NCI-H69 (cell line): Measurements from ENCODE around the gene VWA2.

ENCODE experiments used
- DNase-seq: peaks from one replicate; lab custom pipeline; 2025; lab: John Stamatoyannopoulos, UW

VWA2 gene

GRCh38 chr10:114276066-114276465 lies 37.0 kb downstream of the VWA2 start:
- no peak for DNase-seq

GRCh38 chr10:114276671-114277070 lies 37.6 kb downstream of the VWA2 start:
- no peak for DNase-seq

- DNase-seq: no peak
These were observed 39.3 kb downstream of the VWA2 start for GRCh38 chr10:114278140-114278883.

- no peak for DNase-seq
These were observed 39.8 kb downstream of the VWA2 start for GRCh38 chr10:114278884-114279191.

- DNase-seq: no peak
These were observed 40.2 kb downstream of the VWA2 start for GRCh38 chr10:114279289-114279688.

- DNase-seq: no peak
These were observed 41.0 kb downstream of the VWA2 start for GRCh38 chr10:114279901-114280644.

- DNase-seq: no peak
These were observed 42.0 kb downstream of the VWA2 start for GRCh38 chr10:114281006-114281405.

- DNase-seq: peak; percentile 7
These were observed 42.4 kb downstream of the VWA2 start for GRCh38 chr10:114281461-114281860.

- no peak for DNase-seq
These were observed 43.5 kb downstream of the VWA2 start for GRCh38 chr10:114282526-114282925.

GRCh38 chr10:114283091-114283490 lies 44.0 kb downstream of the VWA2 start:
- no peak for DNase-seq

GRCh38 chr10:114283535-114284234 lies 44.6 kb downstream of the VWA2 start:
- DNase-seq: no peak

GRCh38 chr10:114284346-114285071 lies 45.5 kb downstream of the VWA2 start:
- no peak for DNase-seq

GRCh38 chr10:114285961-114286441 lies 46.9 kb downstream of the VWA2 start:
- no peak for DNase-seq

GRCh38 chr10:114286921-114287320 lies 47.9 kb downstream of the VWA2 start:
- no peak for DNase-seq

- DNase-seq: no peak
These were observed 49.5 kb downstream of the VWA2 start for GRCh38 chr10:114288424-114289095.

GRCh38 chr10:114289096-114289436 lies 50.0 kb downstream of the VWA2 start:
- DNase-seq: no peak

- no peak for DNase-seq
These were observed 51.0 kb downstream of the VWA2 start for GRCh38 chr10:114290038-114290437.

- no peak for DNase-seq
These were observed 52.0 kb downstream of the VWA2 start for GRCh38 chr10:114291076-114291475.

GRCh38 chr10:114291516-114291915 lies 52.5 kb downstream of the VWA2 start:
- no peak for DNase-seq

GRCh38 chr10:114293075-114293474 lies 54.0 kb downstream of the VWA2 start:
- no peak for DNase-seq

- DNase-seq: no peak
These were observed 55.5 kb downstream of the VWA2 start for GRCh38 chr10:114294549-114294948.

- DNase-seq: no peak
These were observed 56.3 kb downstream of the VWA2 start for GRCh38 chr10:114295393-114295792.
